SK-N-MC (cell line): ENCODE results near the gene STRBP.

ENCODE experiments used
- EZH2 ChIP-seq: fragments of 200-600 bp; sonication (generic); IDR thresholded peaks from one replicate; pipeline ENCODE4 v1.6.1; 2017; ENCODE audit warnings: antibody characterized with exemption
- POLR2AphosphoS5 ChIP-seq: IDR thresholded peaks from 2 replicates; pipeline ENCODE4 v1.6.1; 2012; ENCODE audit warnings: mild to moderate bottlenecking, low read depth, low read length, borderline replicate concordance

DNA sequence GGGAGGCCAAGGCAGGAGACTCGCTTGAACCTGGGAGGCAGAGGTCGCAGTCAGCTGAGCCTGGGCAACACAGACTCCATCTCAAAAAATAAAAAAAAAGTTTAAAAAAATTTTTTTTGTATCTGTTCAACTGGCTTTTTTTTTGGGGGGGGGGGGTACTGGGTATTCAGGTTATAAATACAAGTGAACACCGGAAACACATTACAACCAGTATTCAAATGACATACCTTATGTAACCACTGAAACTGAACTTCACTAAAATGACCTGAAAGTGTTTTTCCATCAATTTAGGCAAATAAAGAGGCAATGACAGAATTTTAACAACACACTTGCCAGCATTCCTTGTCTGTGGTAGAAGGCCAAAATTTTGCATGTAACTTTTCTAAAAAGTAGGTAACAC, 33.5 kb downstream of the STRBP start:
- TF ChIP-seq POLR2AphosphoS5 (no peak), EZH2 (no peak)
